Upper lobe of left lung (tissue), 4 donors: ENCODE data around the gene F12.

Source experiments
- CTCF ChIP-seq, 6 experiments: fragments of 450-650 bp in 4 of 6; fragments of 200-600 bp in 2 of 6; sonication (generic) in 2 of 6; IDR thresholded peaks; one replicate each; pipeline ENCODE4 v1.5.1; 2016 to 2019; ENCODE audit warnings: antibody characterized with exemption in 6 of 6
- POLR2A ChIP-seq, 4 donors: fragments of 450-650 bp; IDR thresholded peaks; one replicate each; pipeline ENCODE4 v1.5.1; 2016 to 2017; ENCODE audit warnings: antibody characterized with exemption in 4 of 4, mild to moderate bottlenecking in 2 of 4
- POLR2AphosphoS5 ChIP-seq, 2 donors: sonication (generic); formaldehyde crosslinking; IDR thresholded peaks; one replicate each; pipeline ENCODE4 v1.5.1; 2017; ENCODE audit warnings: antibody characterized with exemption in 2 of 2

DNA sequence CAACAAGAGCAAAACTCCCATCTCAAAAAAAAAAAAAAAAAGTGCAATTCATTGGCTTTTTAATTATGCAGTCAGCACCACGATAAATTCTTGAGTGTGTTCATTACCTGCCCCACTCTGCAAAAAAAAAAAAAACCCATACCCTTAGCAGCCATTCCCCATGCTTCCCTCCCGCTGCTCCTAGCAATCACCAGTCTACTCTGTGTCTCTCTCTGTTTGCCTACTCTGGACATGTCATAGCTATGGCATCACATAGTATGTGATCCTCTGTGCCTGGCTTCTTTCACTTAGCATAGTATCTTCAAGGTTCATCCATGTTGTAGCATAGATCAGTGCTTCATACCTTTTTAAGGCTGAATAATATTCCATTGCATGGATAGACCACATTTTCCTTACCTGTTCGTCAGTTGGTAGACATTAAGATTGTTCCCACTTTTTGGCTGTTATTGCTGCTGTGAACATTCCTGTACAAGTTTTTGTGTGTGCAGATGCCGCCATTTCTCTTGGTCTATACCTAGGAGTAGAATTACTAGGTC, 30.2 kb upstream of the F12 start:
- TF ChIP-seq POLR2A (IDR thresholded peaks at IDR 0.05): no peak
- TF ChIP-seq CTCF (IDR thresholded peaks at IDR 0.05): no peak
- TF ChIP-seq POLR2AphosphoS5 (IDR thresholded peaks at IDR 0.05): no peak
